ENCODE measurements around the gene MAGI2.

DNA sequence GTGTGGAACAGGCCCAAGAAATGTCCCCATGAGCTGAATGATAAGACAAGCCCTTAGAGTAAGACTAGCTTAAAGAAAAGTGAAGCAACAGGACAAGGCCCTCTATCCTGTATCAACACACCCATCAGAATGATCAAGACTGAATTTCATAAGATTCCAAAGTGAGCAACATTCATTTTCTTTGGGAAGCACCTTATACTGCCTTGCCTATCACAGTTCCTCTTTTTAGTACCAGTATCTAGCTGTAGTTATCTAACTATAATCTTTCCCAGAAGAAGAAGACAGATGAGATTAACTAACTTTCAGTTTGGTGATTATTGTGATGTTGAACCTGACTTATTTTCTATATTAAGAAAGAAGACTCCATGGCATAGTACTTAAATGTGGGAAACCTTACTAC lies 1263.7 kb downstream of the MAGI2 start:
- TF ChIP-seq, protein P1, sequence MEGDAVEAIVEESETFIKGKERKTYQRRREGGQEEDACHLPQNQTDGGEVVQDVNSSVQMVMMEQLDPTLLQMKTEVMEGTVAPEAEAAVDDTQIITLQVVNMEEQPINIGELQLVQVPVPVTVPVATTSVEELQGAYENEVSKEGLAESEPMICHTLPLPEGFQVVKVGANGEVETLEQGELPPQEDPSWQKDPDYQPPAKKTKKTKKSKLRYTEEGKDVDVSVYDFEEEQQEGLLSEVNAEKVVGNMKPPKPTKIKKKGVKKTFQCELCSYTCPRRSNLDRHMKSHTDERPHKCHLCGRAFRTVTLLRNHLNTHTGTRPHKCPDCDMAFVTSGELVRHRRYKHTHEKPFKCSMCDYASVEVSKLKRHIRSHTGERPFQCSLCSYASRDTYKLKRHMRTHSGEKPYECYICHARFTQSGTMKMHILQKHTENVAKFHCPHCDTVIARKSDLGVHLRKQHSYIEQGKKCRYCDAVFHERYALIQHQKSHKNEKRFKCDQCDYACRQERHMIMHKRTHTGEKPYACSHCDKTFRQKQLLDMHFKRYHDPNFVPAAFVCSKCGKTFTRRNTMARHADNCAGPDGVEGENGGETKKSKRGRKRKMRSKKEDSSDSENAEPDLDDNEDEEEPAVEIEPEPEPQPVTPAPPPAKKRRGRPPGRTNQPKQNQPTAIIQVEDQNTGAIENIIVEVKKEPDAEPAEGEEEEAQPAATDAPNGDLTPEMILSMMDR (conservative IDR thresholded peaks at IDR 0.05; ENCODE audit: low read length): no peak
- no peak for TF ChIP-seq EZH2phosphoT487 (IDR thresholded peaks at IDR 0.05; ENCODE audit: borderline replicate concordance)

Measured in Loucy (cell line).